Testis (tissue), 2 donors: ENCODE measurements around the gene RHBDD1.

Experiments
- POLR2A ChIP-seq: fragments of 450-650 bp; IDR thresholded peaks from one replicate; pipeline ENCODE4 v1.6.1; 2017; ENCODE audit warnings: antibody characterized with exemption, mild to moderate bottlenecking, moderate library complexity
- TF ChIP-seq, protein P1 (sequence below), 3 experiments: fragments of 450-650 bp in 2 of 3; fragments of 200-600 bp in 1 of 3; sonication (generic) in 1 of 3; IDR thresholded peaks; one replicate each; pipeline ENCODE4 v1.5.1; 2016 to 2019; ENCODE audit warnings: antibody characterized with exemption in 3 of 3, mild to moderate bottlenecking in 2 of 3, moderate library complexity in 1 of 3

DNA sequence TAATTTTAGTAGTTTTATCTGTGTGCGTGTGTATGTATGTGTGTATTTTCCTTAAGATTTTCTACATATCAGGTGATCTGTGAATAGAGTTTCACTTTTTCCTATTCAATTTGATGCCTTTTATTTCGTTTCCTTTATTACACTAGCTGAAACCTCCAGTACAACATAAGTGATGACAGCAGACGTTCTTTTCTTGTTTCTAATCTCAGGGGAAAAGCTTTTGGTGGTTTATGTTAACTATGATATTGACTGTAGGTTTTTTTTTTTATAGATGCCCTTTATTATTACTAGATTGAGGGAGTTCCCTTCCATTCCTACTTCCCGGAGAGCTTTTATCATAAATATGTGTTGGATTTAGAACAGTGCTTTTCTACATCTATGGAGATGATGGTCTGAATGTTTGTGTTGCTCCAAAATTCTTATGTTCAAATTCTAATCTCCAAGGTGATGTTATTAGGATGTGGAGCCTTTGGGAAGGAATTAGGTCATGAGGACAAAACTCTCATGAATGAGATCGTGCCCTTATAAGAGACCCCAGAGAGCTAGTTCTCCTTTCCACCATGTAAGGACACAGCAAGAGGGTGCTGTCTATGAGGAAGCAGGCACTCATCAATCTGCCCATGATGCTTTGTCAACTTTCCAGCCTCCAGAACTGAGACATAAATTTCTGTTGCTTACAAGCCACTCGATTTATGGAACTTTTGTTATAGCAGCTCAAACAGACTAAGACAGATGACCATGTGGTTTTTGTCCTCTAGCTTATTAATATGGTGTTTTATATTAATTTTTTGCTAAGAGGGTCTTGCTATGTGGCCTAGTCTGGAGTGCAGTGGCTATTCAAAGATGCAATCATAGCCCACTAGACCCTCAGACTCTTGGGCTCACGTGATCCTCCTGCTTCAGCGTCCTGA, 5.9 kb upstream of the RHBDD1 start:
- TF ChIP-seq POLR2A, result no peak
- TF ChIP-seq, protein P1, sequence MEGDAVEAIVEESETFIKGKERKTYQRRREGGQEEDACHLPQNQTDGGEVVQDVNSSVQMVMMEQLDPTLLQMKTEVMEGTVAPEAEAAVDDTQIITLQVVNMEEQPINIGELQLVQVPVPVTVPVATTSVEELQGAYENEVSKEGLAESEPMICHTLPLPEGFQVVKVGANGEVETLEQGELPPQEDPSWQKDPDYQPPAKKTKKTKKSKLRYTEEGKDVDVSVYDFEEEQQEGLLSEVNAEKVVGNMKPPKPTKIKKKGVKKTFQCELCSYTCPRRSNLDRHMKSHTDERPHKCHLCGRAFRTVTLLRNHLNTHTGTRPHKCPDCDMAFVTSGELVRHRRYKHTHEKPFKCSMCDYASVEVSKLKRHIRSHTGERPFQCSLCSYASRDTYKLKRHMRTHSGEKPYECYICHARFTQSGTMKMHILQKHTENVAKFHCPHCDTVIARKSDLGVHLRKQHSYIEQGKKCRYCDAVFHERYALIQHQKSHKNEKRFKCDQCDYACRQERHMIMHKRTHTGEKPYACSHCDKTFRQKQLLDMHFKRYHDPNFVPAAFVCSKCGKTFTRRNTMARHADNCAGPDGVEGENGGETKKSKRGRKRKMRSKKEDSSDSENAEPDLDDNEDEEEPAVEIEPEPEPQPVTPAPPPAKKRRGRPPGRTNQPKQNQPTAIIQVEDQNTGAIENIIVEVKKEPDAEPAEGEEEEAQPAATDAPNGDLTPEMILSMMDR (IDR thresholded peaks at IDR 0.05), result no peak
